Measurements from ENCODE around the gene MPPED1. TPM values are rescaled to one million over a fixed set of nuclear protein-coding genes. Genes with fewer than 3 reads are reported as not detected.

The MPPED1 gene
- total RNA-seq, 1 experiment from 2014 or later: not detected

DNA sequence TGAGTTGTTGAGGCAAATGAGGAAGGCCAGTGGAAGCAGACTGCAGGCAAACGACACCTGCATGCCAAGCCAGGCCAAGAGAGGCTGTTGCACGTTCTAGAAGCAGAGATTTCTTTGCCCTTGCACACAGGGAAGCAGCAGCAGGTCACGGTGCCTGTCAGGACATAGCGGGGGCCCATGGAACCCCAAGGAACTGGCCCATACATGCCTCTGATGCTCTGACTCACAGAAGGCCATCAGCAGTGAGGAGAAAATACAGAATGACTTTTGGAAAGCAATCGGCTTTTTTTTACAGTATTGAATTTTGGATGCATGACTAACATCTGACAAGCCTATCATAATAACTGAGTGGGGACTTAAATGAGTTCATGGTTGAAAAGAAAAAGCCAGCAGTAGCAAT, 123.9 kb downstream of the MPPED1 start:
- no peak for DNase-seq
- H3K9me3 ChIP-seq (ENCODE audit: insufficient read depth, low read depth): no peaks in the 10 kb centered on the region
- H3K36me3 ChIP-seq (ENCODE audit: low read depth): no peaks in the 10 kb centered on the region
- H2AFZ ChIP-seq: no peak overlapping the region
- intact Hi-C loops (cut with micrococcal nuclease; ENCODE audit: unreplicated experiment): no loop called here
- peaks cover 100% of the 10 kb centered on the region for H3K27me3 ChIP-seq (ENCODE audit: insufficient read depth, low read depth)
- CTCF ChIA-PET: no interaction called here
- no peaks in the 10 kb centered on the region for H3K4me1 ChIP-seq (replicated peaks; ENCODE audit: insufficient read depth)
- no peak for TF ChIP-seq EZH2 (IDR thresholded peaks at IDR 0.05; ENCODE audit: low read depth)
- TF ChIP-seq, protein P1, sequence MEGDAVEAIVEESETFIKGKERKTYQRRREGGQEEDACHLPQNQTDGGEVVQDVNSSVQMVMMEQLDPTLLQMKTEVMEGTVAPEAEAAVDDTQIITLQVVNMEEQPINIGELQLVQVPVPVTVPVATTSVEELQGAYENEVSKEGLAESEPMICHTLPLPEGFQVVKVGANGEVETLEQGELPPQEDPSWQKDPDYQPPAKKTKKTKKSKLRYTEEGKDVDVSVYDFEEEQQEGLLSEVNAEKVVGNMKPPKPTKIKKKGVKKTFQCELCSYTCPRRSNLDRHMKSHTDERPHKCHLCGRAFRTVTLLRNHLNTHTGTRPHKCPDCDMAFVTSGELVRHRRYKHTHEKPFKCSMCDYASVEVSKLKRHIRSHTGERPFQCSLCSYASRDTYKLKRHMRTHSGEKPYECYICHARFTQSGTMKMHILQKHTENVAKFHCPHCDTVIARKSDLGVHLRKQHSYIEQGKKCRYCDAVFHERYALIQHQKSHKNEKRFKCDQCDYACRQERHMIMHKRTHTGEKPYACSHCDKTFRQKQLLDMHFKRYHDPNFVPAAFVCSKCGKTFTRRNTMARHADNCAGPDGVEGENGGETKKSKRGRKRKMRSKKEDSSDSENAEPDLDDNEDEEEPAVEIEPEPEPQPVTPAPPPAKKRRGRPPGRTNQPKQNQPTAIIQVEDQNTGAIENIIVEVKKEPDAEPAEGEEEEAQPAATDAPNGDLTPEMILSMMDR (conservative IDR thresholded peaks at IDR 0.05): no peak
- H3K79me2 ChIP-seq (ENCODE audit: low read depth): no peaks in the 10 kb centered on the region
- no peaks in the 10 kb centered on the region for H3K9me2 ChIP-seq (ENCODE audit: insufficient read depth)
- no peak overlapping the region for H3K4me2 ChIP-seq
- no peaks in the 10 kb centered on the region; the same call in 1 of the 2 replicates for H4K20me1 ChIP-seq (ENCODE audit: insufficient read depth)
- POLR2A ChIA-PET (ENCODE audit: unreplicated experiment): no interaction called here
- H3K27ac ChIP-seq: no peak overlapping the region
- no TSS peak for BruUV-seq (replicated peaks)
- H3F3A ChIP-seq (ENCODE audit: insufficient read depth, low read depth): no peaks in the 10 kb centered on the region
- H3K4me3 ChIP-seq: no peak overlapping the region

DNA sequence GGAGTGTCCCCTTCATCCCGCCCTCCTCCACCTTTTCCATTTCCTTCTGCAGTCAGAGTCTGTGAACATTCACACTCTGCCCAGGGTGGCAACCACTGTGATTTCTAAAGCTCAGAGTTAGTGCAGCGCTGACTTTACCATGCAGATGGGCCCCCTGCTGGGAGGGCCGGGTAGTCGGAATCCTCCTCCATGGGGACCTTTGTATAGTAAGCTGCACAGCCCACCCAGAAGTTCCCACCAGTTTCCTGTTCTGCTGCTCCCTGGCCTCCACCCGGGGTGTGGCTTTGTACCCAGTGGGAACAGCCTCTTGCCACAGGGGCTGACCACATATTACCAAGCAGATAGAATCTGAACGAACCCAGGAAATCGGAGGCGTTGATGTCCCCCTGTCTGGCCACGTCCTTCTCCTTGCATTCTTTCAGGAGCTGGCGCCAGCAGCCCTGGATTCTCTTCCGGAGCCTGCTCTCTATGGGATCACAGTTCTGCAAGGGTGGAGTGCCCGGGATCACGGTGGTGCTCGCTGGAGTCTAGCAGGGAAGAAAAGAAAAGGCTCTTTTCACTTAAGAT, 125.3 kb downstream of the MPPED1 start:
- POLR2A ChIA-PET (ENCODE audit: unreplicated experiment): no interaction called here
- CTCF ChIA-PET: interaction anchor here (0.6 kb wide), 1 partner anchor 54 kb away, joined by 3 read pairs; no protein-coding TSS in a partner anchor

DNA sequence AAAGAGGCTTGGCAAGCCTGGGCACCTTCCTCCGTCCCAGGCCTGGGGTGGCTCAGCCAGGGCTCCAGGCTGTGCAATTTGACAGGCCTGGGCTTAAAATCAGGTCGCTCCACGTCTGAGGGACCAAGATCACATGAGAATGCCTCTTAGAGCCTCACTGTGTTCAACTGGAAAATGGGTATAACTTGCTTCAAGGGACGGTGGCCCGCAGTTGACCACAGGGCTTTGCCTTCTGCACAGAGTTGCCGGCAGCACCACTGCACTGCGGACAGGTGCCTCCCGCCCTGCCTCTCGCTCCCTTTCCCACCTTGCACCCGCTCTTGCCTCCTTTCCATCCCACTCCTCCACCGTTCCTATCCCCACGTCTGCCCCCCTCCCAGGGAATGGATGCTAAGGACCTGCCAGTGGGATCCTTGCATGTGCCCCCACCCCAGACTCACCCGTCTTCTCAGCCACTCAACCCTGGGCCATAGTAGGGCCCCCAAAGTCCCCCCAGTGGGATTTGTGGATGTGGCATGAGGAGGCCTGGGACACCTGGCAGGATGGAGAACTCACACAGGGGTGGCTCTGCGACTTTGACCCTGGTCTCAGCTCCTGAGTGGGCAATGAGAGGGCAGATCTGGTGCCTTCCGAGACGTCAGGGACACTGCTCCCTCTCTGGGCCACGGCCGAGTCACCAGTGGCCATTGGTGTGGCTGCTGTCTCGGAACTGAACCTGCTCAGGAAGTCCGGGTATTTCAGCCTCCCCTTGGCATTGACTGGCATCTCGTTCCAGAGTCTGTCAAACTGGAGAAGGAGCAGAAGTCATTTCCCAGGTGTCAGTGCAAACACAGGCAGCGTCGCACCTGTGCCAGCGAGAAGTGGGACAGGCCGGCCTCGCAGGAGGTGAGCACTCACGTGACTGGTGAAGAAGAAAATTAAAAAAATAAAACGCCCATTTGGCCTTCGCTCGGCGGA, 128.0 kb downstream of the MPPED1 start:
- no TSS peak for BruUV-seq (replicated peaks)
- H3K9me2 ChIP-seq (ENCODE audit: insufficient read depth): no peaks in the 10 kb centered on the region
- H3K4me1 ChIP-seq (replicated peaks; ENCODE audit: insufficient read depth): no peaks in the 10 kb centered on the region
- no peaks in the 10 kb centered on the region for H3K9me3 ChIP-seq (ENCODE audit: insufficient read depth, low read depth)
- TF ChIP-seq, protein P1 (conservative IDR thresholded peaks at IDR 0.05): no peak
- TF ChIP-seq EZH2 (IDR thresholded peaks at IDR 0.05; ENCODE audit: low read depth): no peak
- H3K27ac ChIP-seq: no peak overlapping the region
- H3K36me3 ChIP-seq (ENCODE audit: low read depth): no peaks in the 10 kb centered on the region
- H3K79me2 ChIP-seq (ENCODE audit: low read depth): no peaks in the 10 kb centered on the region
- H3K4me2 ChIP-seq: no peak overlapping the region
- intact Hi-C loops (cut with micrococcal nuclease; ENCODE audit: unreplicated experiment): no loop called here
- H2AFZ ChIP-seq: no peak overlapping the region
- no peaks in the 10 kb centered on the region; the same call in 1 of the 2 replicates for H4K20me1 ChIP-seq (ENCODE audit: insufficient read depth)
- no peak overlapping the region for H3K4me3 ChIP-seq
- ChIA-PET CTCF (no interaction called here), POLR2A (ENCODE audit: unreplicated experiment) (no interaction called here)
- no peaks in the 10 kb centered on the region for H3F3A ChIP-seq (ENCODE audit: insufficient read depth, low read depth)
- no peak for DNase-seq
- H3K27me3 ChIP-seq (ENCODE audit: insufficient read depth, low read depth): peaks cover 100% of the 10 kb centered on the region

More for the DNA sequence above, 125.3 kb downstream of the MPPED1 start:
- Histone ChIP-seq H3K27me3 (ENCODE audit: insufficient read depth, low read depth) (peaks cover 100% of the 10 kb centered on the region), H3K79me2 (ENCODE audit: low read depth) (no peaks in the 10 kb centered on the region), H3K4me2 (no peak overlapping the region), H3F3A (ENCODE audit: insufficient read depth, low read depth) (no peaks in the 10 kb centered on the region), H3K9me2 (ENCODE audit: insufficient read depth) (no peaks in the 10 kb centered on the region), H3K27ac (no peak overlapping the region), H2AFZ (no peak overlapping the region), H4K20me1 (ENCODE audit: insufficient read depth) (no peaks in the 10 kb centered on the region; the same call in 1 of the 2 replicates), H3K4me3 (no peak overlapping the region), H3K4me1 (replicated peaks; ENCODE audit: insufficient read depth) (no peaks in the 10 kb centered on the region), H3K36me3 (ENCODE audit: low read depth) (no peaks in the 10 kb centered on the region), H3K9me3 (ENCODE audit: insufficient read depth, low read depth) (no peaks in the 10 kb centered on the region)
- no TSS peak for BruUV-seq (replicated peaks)
- DNase-seq: no peak
- TF ChIP-seq, protein P1 (conservative IDR thresholded peaks at IDR 0.05): no peak; the same call in 1 of the 2 replicates
- TF ChIP-seq EZH2 (IDR thresholded peaks at IDR 0.05; ENCODE audit: low read depth): no peak
- intact Hi-C loops (cut with micrococcal nuclease; ENCODE audit: unreplicated experiment): no loop called here
